ENCODE measurements around the gene ARHGEF28.

Gene ARHGEF28

GRCh38 chr5:73745836-73746235 lies 119.8 kb downstream of the ARHGEF28 start:
- DNase-seq (ENCODE audit: low read depth) = no peak

GRCh38 chr5:73746608-73747007 lies 120.6 kb downstream of the ARHGEF28 start:
- no peak for DNase-seq (ENCODE audit: low read depth)

- DNase-seq (ENCODE audit: low read depth) = no peak
Measured at GRCh38 chr5:73747696-73748380, 121.8 kb downstream of the ARHGEF28 start.

- no peak for DNase-seq (ENCODE audit: low read depth)
Measured at GRCh38 chr5:73748510-73749400, 122.8 kb downstream of the ARHGEF28 start.

- no peak for DNase-seq (ENCODE audit: low read depth)
Measured at GRCh38 chr5:73749485-73750270, 123.7 kb downstream of the ARHGEF28 start.

GRCh38 chr5:73751254-73751914 lies 125.4 kb downstream of the ARHGEF28 start:
- DNase-seq (ENCODE audit: low read depth) = no peak

- no peak for DNase-seq (ENCODE audit: low read depth)
Measured at GRCh38 chr5:73754254-73754653, 128.3 kb downstream of the ARHGEF28 start.

- no peak for DNase-seq (ENCODE audit: low read depth)
Measured at GRCh38 chr5:73757416-73757815, 131.4 kb downstream of the ARHGEF28 start.

GRCh38 chr5:73759771-73760170 lies 133.8 kb downstream of the ARHGEF28 start:
- no peak for DNase-seq (ENCODE audit: low read depth)

GRCh38 chr5:73763300-73764032 lies 137.5 kb downstream of the ARHGEF28 start:
- no peak for DNase-seq (ENCODE audit: low read depth)

- peak; percentile 64 for DNase-seq (ENCODE audit: low read depth)
Measured at GRCh38 chr5:73764586-73764985, 138.6 kb downstream of the ARHGEF28 start.

- no peak for DNase-seq (ENCODE audit: low read depth)
Measured at GRCh38 chr5:73764996-73765395, 139.0 kb downstream of the ARHGEF28 start.

GRCh38 chr5:73766902-73767301 lies 140.9 kb downstream of the ARHGEF28 start:
- DNase-seq (ENCODE audit: low read depth) = no peak

GRCh38 chr5:73770172-73771025 lies 144.4 kb downstream of the ARHGEF28 start:
- DNase-seq (ENCODE audit: low read depth) = no peak

GRCh38 chr5:73774924-73775323 lies 148.9 kb downstream of the ARHGEF28 start:
- DNase-seq (ENCODE audit: low read depth) = no peak

- no peak for DNase-seq (ENCODE audit: low read depth)
Measured at GRCh38 chr5:73776405-73776804, 150.4 kb downstream of the ARHGEF28 start.

- DNase-seq (ENCODE audit: low read depth) = no peak
Measured at GRCh38 chr5:73777192-73777591, 151.2 kb downstream of the ARHGEF28 start.

- DNase-seq (ENCODE audit: low read depth) = no peak
Measured at GRCh38 chr5:73780302-73781080, 154.5 kb downstream of the ARHGEF28 start.

- no peak for DNase-seq (ENCODE audit: low read depth)
Measured at GRCh38 chr5:73781107-73781768, 155.2 kb downstream of the ARHGEF28 start.

Measured in HS-27A (cell line).